NCI-H2029 (cell line): ENCODE data around the gene LCN9.

Source experiments
- DNase-seq: peaks from one replicate; lab custom pipeline; 2025; lab: John Stamatoyannopoulos, UW

Gene LCN9, protein sequence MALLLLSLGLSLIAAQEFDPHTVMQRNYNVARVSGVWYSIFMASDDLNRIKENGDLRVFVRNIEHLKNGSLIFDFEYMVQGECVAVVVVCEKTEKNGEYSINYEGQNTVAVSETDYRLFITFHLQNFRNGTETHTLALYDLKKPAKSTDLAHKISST

DNA sequence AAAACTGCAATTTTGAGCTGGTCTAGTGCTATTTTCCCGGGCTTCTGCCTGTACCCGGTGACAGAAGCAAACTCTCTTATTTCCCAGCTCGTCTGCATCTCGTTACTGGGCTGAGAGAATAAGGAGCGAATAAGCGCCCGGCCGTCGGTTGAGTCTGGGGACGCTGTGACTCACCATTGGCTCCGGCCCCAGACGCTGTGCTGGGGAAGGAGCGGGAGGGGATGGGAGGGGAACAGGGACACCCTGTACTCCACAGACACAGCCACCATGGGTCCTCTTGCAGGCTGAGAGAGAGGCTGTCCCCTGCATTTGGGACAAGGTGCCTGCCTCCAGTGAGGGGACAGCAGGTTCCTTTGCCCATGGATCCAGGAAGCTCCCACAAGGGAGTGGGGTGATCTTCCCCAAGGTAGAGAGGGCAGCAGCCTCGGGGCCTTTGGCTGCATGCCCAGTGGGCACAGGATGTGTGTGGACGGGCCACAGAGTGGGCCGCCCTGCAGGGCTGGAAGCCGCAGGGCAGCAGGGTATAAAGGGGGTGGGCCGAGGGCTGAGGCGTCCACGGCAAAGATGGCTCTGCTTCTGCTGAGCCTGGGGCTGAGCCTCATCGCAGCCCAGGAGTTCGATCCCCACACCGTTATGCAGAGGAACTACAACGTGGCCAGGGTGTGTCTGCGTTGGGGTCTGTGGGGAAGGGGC lies at the start of gene LCN9:
Gene LCN9 (plus strand): TSS at position 552 of the 693 bp plus-strand sequence. CDS start 13 bp downstream, at position 565.
- DNase-seq: no peak

DNA sequence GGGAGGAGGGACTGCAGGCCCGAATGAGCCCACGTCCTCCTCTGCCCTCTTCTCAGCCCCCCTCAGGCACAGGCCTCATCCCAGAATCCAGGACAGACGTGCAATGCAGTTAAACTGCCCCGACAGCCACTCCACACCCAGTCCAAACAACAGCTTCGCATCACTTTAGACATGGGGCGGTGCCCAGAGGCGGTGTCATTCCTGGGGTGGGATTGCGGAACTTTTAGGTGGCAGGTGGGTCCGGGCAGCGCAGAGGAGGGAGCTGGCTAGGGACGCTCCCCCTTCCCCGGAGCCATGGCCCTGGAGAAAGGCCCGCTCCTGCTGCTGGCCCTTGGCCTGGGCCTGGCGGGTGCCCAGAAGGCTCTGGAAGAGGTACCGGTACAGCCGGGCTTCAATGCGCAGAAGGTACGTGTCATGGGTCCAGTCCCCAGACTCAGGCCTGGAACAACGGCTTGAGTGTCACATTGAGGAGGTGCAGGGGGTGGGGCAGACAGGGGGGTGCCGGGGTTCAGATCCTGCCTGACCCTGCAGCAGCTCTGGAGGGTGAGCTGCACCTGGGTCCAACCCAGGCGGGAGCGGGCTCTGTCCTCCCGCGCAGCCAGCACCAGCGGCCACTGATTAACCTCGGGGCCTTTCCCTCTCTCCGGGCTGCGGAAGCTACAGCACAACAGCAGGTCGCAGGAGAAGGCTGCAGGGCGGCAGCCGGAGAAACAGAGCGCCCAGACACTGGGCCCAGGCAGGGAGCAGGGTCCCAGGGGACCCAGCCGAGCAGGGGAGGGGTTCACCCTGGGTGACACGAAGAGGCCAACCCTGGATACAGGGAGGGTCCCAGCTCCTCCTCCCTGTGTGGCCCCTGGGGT lies 48.9 kb upstream of the LCN9 start:
- no peak for DNase-seq

DNA sequence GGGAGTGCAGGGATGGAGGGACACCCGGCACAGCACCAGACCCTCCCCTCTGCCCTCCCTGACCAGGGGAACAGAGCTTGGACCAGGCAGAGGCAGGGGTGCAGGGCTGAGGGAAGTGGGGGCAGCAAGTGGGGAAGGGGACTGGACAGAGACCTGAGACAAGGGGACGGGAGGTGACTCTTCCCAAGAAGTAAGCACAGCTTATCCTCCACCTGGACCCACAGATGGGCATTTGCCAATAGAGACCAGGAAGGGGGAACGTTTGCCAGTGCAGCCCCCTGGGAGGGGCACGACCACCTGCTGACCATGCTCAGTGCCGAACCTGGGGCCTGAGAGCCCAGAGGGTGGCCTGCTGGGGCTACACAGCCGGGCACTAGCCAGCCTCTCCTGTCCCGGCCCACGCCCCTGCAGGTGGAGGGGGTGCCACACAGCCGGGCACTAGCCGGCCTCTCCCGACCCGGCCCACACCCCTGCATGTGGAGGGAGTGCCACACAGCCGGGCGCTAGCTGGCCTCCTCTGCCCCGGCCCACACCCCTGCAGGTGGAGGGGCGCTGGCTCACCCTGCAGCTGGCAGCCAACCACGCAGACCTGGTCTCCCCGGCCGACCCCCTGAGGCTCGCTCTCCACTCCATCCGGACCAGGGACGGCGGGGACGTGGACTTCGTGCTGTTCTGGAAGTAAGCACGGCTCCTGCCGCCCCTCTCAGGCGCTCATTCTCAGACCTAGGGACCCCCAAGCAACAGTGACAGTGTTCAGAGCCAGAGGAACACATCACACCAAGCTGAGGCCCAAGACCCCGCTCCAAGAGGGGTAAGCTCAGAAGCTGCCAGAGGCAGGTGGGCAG lies 48.1 kb upstream of the LCN9 start:
- DNase-seq: no peak

DNA sequence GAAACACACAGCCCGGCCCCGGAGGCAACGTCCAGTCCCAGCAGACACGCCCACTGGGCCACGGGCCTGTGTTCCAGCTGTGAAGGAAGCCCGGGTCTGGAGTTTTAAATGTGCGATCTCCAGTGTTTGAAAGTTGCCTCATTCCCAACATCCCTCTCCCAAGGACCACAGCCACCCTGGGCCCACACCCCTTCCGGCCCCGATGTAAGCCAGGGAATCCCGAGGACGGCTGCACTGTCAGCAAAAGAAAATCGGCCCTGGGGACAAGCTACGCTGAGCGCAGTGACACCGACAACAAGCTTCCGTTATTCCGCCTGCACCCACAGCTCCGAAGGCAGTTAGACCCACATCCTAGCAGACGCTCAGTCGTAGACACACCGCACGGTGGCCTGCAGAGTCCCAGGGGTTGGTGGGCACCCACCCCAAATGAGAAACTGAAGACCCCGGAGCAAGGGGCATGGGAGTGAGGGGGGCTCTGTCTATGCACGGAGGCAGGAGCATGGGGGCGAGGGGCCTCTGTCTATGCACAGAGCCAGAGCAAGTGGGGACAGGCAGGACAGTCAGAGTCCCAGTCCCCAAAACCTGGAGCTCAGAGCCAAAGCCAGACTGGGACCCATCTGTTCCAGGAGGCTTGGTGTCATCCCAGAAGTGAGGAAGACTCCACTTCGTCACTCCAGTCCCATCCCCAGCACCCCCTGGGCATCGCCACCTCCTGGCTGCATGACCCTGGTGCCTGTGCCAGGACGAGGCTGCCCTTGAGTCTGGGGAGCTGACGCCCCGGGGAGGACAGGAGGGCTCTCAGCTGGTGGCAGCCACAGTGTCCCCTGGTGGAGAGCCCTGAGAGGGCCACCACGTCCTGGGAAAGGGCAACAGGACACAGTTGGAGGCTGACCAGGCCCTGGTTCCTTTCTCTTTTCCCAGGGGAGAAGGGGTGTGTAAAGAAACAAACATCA lies 47.2 kb upstream of the LCN9 start:
- DNase-seq: no peak

DNA sequence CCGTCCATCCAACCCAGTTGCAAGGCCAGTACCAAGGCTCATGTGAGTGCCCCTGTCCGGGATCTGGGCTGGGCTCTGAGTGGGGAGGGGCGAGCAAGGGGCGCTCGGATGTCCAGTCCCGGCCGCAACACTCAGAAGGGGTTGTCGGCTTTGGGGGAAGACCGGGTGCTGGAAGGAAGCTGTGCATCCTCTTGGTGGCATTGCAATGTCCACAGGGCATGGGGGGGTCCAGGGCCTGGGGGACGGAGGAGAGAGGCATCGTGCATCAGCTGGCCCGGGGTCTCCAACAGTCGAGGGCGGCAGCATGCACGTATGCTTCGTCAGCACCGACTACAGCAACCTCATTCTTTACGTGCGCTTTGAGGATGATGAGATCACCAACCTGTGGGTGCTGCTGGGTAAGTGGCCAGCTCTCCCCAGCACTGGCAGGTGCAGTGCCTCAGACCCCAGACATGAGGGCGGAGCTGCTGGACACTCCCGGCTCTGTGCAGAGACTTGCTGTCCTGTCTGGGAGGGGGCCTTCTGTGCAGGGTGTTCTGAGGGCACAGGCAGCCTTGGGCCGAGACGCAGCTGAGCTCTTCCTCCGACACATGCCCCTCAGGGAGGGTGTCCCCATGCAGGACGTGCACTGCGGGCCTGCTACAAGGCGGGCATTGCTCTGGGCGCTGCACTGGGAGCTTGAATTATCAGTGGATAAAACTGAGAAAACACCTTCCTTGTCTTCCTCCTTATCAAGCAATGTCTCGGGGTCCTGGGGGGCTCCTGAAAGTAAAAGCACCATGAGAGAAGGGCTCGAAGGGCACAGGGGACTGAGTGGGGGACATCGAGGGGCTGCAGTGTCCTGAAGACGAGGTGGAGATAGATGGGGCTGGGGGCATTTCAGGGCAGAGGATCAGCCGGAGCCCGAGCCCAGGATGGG lies 46.2 kb upstream of the LCN9 start:
- DNase-seq: no peak

DNA sequence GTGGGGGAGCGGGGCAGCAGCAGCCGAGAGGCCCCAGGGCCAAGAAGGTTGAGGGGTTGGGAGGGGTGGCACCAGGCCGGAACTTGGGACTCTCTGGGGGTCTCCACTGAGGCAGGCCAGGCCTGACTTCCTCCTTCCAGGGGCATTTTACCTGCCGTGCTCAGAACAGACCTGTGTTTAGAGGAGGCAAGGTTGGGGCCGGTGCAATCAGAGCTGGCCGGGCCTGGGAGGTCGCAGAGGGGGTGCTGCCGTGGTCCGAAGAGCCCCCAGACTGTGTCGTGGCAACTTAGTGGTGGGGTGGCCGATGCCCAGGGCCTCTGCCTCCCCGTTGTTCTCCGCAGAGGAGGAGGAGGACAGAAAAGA lies 45.6 kb upstream of the LCN9 start:
- DNase-seq: no peak

DNA sequence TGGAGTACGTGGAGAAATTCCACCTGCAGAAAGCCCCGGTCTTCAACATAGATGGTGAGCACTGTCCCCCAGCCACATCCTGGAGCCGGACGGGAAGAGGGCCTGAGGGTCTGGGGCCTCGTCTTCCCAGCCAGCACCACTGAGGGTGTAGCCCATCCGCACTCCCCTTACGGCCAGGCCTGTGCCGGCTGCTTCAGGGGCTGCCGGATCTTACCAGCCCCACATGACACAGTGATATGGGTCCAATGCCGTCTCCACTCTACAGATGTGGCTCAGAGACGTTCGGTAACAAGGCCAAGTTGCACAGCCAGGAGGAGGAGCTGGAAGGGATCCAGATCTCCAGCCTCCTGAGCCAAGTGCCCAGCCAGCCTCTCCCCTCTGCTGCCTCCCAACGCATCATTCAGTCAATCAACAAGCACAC lies 45.1 kb upstream of the LCN9 start:
- no peak for DNase-seq

DNA sequence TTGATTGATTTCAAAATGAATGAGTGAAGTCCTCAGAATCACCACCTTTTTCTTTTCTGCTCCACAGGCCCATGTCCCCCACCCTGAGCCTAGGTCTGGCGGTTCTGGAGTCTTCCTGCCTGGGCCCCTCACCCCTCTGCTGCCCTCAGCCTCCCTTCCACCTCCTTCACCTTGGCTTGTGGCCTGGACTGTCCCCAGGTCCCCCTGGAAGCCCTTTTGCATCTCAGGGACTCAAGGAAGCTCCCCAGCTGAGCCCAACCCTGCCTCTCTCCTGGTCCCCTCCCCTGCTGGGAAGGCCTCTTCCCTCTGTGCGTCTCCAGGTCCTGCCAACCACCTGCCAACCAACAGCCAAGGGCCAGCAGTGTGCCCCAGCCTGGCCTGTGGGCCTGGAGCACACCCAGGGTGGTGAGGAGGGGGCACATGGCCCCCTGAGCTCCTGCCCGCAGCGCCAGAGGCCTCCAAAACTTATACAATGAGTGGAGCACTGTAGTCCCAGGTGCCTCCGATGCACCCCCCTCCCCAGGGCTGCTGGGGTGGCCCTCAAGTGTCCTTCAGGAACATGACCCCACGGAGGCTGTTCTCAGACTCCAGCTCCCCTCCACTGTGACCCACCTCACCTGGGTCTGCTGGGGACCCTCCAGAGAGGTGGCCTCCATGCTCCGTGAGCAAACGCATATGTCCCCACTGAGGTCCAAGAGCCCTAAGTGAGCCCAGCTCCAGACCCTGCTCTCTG lies 44.1 kb upstream of the LCN9 start:
- DNase-seq: no peak

DNA sequence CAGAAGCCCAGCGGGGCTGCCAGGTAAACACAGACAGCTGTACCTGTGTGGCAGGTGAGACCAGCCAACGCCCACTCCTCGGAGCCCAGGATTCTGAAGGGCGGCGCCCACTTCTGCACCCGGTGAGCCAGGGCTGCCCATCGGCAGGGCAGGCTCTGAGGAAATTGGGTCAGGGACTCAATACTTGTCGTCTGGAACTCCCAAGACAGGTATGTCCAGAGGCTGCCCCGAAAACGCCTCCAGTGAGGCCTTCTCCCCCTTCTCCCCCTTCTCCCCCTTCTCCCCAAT lies 43.6 kb upstream of the LCN9 start:
- no peak for DNase-seq

DNA sequence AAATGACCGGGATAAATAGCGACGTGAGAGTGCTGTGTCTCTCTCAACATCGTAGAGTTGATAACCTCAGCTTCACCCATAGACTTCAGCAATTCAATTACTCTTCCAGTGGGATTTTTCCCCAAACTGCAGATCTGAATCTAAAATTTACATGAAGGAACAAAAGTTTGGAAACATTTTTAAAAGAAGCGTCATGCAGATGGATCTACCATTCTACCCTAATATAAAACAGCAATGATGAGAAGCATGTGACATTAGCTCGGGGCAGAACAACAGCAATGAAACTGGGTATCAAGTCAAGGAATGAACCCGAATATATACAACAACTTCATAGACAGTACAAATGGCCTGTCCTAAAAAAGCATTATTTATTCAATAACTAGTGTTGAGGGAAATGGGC lies 42.6 kb upstream of the LCN9 start:
- no peak for DNase-seq

DNA sequence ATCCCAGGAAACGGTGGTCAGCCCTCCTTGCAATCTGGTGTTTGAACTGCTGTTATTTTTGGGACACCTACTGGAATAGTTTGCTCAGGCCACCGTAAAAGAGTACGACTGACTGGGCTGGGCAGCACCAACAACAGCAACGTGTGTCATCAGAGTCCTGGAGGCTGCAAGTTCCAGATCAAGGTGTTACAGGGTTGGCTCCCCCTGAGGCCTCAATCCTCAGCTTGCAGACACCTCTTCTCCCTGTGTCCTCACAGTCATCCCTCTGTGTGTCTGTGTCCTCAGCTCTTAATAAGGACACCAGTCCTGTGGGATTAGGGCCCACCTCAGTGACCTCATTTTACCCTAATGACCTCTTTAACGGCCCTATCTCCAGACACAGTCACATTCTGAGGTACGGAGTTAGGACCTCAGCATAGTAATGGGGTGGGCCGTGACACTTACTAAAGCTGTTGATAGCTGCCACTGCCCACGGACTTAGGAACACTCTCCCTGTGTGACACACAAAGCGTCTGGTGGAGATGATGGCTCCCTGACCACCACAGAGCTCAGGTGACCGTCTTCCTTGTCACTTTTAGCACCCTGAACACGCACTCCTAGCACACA lies 40.6 kb upstream of the LCN9 start:
- DNase-seq: no peak

DNA sequence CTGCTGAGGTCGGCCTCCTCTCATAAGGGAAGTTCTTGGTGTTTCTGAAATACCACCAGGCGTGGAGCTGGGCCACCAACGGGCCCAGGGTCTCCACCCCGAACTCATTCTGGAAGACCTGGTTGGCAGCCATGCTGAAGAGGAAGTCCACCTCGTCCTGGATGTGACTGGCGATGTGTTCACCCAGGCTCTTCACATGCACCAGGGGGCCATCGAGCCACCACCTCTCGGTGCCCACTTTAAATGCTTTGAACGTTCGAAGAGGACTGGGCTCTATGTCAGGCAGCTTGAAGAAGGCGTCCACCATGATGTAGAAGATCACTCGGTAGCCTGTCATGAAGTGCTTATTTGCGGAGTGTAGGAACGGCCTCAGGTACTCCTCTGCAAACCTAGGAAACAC lies 38.8 kb upstream of the LCN9 start:
- DNase-seq: no peak

DNA sequence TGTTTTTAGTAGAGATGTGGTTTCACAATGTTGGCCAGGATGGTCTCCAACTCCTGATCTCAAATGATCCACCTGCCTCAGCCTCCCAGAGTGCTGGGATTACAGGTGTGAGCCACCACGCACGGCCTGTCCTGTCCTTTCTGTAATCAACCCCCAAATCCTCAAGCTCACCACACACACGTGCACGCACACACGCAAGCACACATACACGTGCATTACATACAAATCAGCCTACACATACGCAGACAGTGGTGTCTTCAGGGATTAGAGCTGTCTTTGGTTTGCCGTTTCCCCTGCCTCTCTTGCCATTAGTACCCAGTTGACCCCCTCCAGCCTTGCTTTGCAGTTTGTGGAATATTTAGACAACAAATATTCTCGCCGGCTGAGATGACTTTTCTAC lies 30.3 kb upstream of the LCN9 start:
- DNase-seq: no peak

DNA sequence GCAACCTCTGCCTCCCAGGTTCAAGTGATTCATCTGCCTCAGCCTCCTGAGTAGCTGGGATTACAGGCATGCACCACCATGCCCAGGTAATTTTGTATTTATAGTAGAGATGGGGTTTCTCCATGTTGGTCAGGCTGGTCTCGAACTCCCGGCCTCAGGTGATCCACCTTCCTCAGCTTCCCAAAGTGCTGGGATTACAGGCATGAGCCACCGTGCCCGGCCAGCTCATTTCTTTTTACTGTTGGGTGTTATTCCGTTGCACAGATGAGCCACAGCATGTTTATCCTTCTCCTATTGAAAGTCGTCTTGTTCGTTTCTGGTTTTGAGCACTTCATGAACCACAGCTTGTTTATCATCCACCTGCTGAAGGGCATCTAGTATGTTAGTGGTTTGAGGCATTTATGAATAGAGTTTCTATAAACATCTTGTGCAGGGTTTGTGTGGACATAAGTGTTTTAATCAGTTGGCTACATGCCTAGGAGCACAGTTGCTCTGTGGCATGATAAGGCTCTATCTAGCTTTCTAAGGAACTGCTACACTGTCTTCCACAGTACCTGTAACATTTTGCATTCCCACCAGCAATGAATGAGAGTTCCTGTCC lies 26.1 kb upstream of the LCN9 start:
- peak; percentile 6 for DNase-seq

DNA sequence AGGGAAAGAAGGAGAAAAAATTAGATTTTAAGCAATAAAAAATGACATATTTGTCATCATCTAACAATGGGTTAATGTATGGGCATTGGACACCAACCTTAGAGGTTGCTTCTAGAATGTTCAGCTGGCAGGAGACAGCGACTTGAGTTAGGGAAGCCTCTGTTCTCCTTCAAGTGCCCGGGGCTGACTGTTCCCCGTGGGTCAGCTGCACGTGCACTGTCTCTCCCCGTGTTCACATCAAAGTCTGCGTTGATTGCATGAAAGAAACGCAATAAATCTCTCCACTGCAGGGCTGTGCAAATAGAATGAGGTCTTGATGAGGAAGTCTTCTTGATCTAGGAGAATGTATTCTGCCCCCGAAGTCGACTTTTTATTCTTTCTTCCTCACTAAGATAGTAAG lies 23.9 kb upstream of the LCN9 start, which contains the start of gene GLT6D1:
Gene GLT6D1 (minus strand): TSS at position 345 of the 400 bp plus-strand sequence. CDS start 353 bp downstream, outside the sequence.
- DNase-seq: no peak

DNA sequence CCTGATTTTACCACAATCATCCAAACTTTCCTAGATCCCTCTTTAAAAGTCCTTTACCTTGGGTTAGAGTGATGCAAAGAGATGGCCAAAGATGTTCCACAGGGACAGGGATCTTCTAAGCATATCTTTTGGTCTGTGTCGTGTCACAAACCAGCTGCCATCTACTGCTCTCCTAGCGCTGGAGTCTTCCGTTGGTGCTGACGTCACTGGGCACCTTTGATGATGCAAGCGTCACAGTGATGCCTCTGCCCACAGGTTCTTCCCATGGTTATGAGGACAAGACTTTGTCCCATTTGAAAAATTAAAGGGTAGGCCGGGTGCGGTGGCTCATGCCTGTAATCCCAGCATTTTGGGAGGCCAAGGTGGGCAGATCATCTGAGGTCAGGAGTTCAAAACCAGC lies 22.1 kb upstream of the LCN9 start:
- DNase-seq: no peak

DNA sequence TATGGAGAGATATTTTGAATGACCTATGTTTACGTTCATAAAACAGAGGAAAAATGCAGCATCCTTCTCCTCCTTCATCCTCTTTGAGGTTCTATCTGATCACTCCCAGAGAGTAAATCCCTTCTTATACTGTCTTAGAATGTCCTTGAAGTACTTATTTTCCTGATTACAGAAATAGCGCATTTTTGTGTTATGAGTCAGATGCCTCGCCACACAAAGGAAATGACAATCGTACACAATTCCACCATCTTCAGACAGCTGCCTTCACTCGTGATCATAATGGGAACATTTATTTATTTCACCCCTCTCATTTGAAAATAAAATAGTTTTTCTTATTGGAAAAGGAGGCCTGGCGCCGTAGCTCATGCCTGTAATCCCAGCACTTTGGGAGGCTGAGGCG lies 21.4 kb upstream of the LCN9 start:
- DNase-seq: no peak

DNA sequence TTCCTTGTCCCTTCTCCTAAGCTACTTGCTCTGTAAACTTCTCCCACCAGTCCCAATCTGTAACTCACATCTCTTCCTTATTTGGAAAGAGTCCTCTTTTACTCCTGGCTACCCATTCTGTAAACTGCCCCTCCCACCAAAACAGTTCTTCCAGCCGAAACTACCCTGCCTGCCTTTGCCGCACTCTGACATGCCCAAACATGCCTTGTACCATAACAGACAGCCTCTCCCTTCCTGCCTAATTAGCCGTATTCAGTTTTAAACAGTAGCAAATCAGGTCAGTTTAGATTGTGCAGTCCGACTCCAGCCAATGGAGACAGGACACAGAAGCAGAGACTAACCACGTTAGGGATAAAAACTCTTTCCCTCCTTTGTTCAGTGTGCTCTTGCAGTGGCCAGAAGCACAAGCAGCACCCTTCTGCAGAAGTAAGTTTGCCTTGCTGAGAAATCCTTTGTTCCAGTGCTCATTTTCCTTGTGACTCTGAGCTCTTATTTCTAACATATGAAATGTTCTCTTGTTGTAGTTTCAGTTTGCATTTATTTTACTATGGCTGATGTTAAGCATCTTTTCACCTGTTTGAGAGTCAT lies 18.4 kb upstream of the LCN9 start:
- DNase-seq: no peak
